MCF 10A (cell line): ENCODE results near the gene TCF12. TPM values are rescaled to one million over a fixed set of nuclear protein-coding genes. Genes with fewer than 3 reads are reported as not detected.

ENCODE experiments used
- BruUV-seq: library from RNA; stranded (reverse); fragments of 400-500 nt; replicated peaks from 2 replicates; lab custom pipeline; 2021; lab: Mats Ljungman, UMichigan
- CTCF ChIA-PET: fragments of 300-600 bp; sonication (Branson Sonifier 250); formaldehyde crosslinking; extraction: SDS; loops from one replicate; lab custom pipeline; 2021; ENCODE audit warnings: antibody characterized with exemption, inconsistent platforms; lab: Yijun Ruan, JAX
- POLR2A ChIA-PET: fragments of 300-600, 350-650 bp; sonication (Branson Sonifier 250); formaldehyde crosslinking; extraction: SDS; loops from one replicate; lab custom pipeline; 2020; ENCODE audit warnings: antibody characterized with exemption, inconsistent platforms; lab: Yijun Ruan, JAX
- DNase-seq: peaks from one replicate; pipeline ENCODE4 v3.0.0-alpha.2; 2018; ENCODE audit not compliant: unreplicated experiment
- H3K27ac Mint-ChIP-seq: one replicate; pipeline ENCODE4 v1.8.0; 2022; ENCODE audit warnings: mild to moderate bottlenecking, low read depth, mixed read lengths; ENCODE audit not compliant: unreplicated experiment
- H3K27me3 Mint-ChIP-seq: one replicate; pipeline ENCODE4 v1.8.0; 2022; ENCODE audit warnings: mixed read lengths; ENCODE audit not compliant: insufficient read depth, unreplicated experiment
- H3K36me3 Mint-ChIP-seq: one replicate; pipeline ENCODE4 v1.8.0; 2022; ENCODE audit warnings: mild to moderate bottlenecking, moderate library complexity, mixed read lengths; ENCODE audit not compliant: insufficient read depth, unreplicated experiment
- H3K4me1 Mint-ChIP-seq: one replicate; pipeline ENCODE4 v1.8.0; 2022; ENCODE audit warnings: mixed read lengths; ENCODE audit not compliant: insufficient read depth, unreplicated experiment
- H3K4me3 Mint-ChIP-seq: one replicate; pipeline ENCODE4 v1.8.0; 2022; ENCODE audit warnings: mild to moderate bottlenecking, moderate library complexity, mixed read lengths; ENCODE audit not compliant: unreplicated experiment
- H3K9me3 Mint-ChIP-seq: one replicate; pipeline ENCODE4 v1.8.0; 2022; ENCODE audit warnings: mixed read lengths; ENCODE audit not compliant: unreplicated experiment
- CTCF ChIP-seq: fragments of 200-600 bp; IDR thresholded peaks from one replicate; pipeline ENCODE4 v1.8.0; 2022; ENCODE audit warnings: antibody characterized with exemption, mild to moderate bottlenecking; ENCODE audit not compliant: unreplicated experiment
- intact Hi-C: fragments of 100-400 bp; cut with micrococcal nuclease; formaldehyde crosslinking; loops from 2 replicates; pipeline ENCODE4 v1.14.1; 2022
- total RNA-seq: library from RNA; stranded (reverse); gene quantifications from 2 replicates; pipeline ENCODE4 v1.2.3, GENCODE V29; 2022

Gene TCF12
- total RNA-seq, 1 experiment from 2014 or later, result 140 TPM

DNA sequence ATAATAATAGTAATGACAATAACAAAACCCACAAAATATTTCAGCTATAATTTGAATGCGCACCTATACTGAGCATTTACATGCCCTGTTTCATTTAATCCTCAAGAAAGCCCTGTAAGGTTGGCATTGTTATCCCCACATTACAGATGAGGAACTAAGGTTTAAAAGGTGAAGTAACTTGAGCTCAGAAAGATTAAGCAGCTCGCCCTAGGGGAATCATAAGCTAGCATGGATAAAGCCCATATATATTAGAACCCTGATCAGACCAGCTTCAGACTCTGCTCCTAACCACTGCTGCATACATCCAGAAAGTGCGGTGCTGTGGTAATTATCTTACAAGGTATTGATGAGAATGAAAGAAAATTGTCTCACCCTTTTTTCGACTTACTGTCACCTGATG, 316.7 kb downstream of the TCF12 start:
- no peaks in the 10 kb centered on the region for H3K9me3 Mint-ChIP-seq
- H3K27ac Mint-ChIP-seq, result no peak overlapping the region
- no peak for DNase-seq
- H3K4me1 Mint-ChIP-seq, result no peaks in the 10 kb centered on the region
- intact Hi-C loops, result no loop called here
- BruUV-seq, result no TSS peak
- H3K4me3 Mint-ChIP-seq, result no peak overlapping the region
- ChIA-PET POLR2A (no interaction called here), CTCF (interaction anchor here (1.2 kb wide), 1 partner anchor 11 kb away, joined by 3 read pairs; no protein-coding TSS in a partner anchor)
- peaks cover 39% of the 10 kb centered on the region for H3K36me3 Mint-ChIP-seq
- no peak for TF ChIP-seq CTCF
- H3K27me3 Mint-ChIP-seq, result no peaks in the 10 kb centered on the region

GRCh38 chr15:57235873-57236272, 317.4 kb downstream of the TCF12 start:
- no TSS peak for BruUV-seq
- intact Hi-C loops, result no loop called here
- H3K4me1 Mint-ChIP-seq, result no peaks in the 10 kb centered on the region
- CTCF ChIA-PET, result interaction anchor here (1.2 kb wide), 1 partner anchor 11 kb away, joined by 3 read pairs; no protein-coding TSS in a partner anchor
- TF ChIP-seq CTCF, result no peak
- no peak overlapping the region for H3K4me3 Mint-ChIP-seq
- POLR2A ChIA-PET, result no interaction called here
- peaks cover 41% of the 10 kb centered on the region for H3K36me3 Mint-ChIP-seq
- no peak overlapping the region for H3K27ac Mint-ChIP-seq
- DNase-seq, result no peak
- H3K9me3 Mint-ChIP-seq, result no peaks in the 10 kb centered on the region
- H3K27me3 Mint-ChIP-seq, result no peaks in the 10 kb centered on the region

DNA sequence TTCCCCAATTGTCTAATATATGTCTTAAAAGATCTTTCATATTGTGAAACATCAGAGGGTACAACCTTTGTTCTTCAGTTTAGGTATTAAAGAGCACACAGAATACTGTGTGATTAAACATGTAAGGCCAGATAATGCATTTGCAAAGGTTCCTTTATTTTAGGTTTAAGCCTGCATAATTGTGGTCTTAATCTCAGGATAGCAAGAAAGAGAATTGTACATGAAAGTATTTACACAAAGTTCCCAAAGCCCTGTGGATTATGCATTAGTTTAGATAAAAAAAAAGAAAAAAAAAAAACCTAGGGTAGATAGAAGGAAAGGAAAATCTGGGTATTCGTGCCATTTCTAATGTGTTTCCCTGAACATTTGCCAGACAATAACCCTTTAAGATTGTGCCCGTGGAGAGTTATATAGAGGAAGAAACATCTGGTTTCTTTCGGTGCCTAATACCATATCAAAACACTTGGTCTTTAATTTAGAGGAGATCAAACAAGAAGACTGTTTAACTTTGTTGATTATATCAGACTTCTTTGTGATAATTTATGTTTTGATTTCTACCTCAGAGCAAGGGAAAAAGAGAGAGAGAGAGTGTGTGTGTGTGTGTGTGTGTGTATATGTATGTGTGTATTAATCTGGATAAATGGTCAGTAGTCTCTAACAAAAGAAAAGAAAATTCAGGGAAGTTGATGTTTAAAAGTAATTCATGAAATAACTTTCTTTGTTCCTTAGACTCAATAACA, 318.3 kb downstream of the TCF12 start:
- no peak for DNase-seq
- H3K27ac Mint-ChIP-seq, result no peak overlapping the region
- no peak for TF ChIP-seq CTCF
- BruUV-seq, result no TSS peak
- no peaks in the 10 kb centered on the region for H3K27me3 Mint-ChIP-seq
- H3K9me3 Mint-ChIP-seq, result no peaks in the 10 kb centered on the region
- POLR2A ChIA-PET, result no interaction called here
- CTCF ChIA-PET, result no interaction called here
- H3K4me1 Mint-ChIP-seq, result no peaks in the 10 kb centered on the region
- intact Hi-C loops, result no loop called here
- no peak overlapping the region for H3K4me3 Mint-ChIP-seq
- peaks cover 45% of the 10 kb centered on the region for H3K36me3 Mint-ChIP-seq

DNA sequence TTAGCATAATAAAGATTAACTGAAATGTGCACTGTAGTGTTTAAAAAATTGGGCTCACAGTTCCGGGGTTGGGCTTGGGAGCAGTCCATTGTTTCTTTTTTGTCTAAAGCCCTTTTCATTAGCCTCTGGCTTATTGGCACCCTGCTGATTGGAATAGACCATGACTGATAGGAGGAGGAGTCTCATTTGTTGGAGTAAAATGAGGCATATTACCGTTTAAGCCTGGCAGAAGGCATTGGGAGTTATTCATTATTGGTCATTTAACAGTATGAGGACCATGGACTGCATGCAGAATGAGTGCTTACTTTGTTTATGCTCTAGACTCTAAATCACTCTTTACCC, 318.8 kb downstream of the TCF12 start:
- Mint-ChIP-seq H3K36me3 (peaks cover 46% of the 10 kb centered on the region), H3K27ac (no peak overlapping the region), H3K27me3 (no peaks in the 10 kb centered on the region), H3K4me3 (no peak overlapping the region), H3K4me1 (no peaks in the 10 kb centered on the region), H3K9me3 (no peaks in the 10 kb centered on the region)
- intact Hi-C loops, result no loop called here
- POLR2A ChIA-PET, result no interaction called here
- no peak for DNase-seq
- no peak for TF ChIP-seq CTCF
- no TSS peak for BruUV-seq
- CTCF ChIA-PET, result interaction anchor here (1.9 kb wide), 1 partner anchor 24 kb away, joined by 5 read pairs; no protein-coding TSS in a partner anchor
